ENCODE results near the gene OSBPL9.

Gene OSBPL9

GRCh38 chr1:51744506-51745303, 127.8 kb downstream of the OSBPL9 start:
- no peak for DNase-seq

- DNase-seq: no peak
Measured at GRCh38 chr1:51745304-51745570, 128.3 kb downstream of the OSBPL9 start.

- no peak for DNase-seq
Measured at GRCh38 chr1:51749151-51749550, 132.3 kb downstream of the OSBPL9 start.

- no peak for DNase-seq
Measured at GRCh38 chr1:51750218-51750617, 133.3 kb downstream of the OSBPL9 start.

DNA sequence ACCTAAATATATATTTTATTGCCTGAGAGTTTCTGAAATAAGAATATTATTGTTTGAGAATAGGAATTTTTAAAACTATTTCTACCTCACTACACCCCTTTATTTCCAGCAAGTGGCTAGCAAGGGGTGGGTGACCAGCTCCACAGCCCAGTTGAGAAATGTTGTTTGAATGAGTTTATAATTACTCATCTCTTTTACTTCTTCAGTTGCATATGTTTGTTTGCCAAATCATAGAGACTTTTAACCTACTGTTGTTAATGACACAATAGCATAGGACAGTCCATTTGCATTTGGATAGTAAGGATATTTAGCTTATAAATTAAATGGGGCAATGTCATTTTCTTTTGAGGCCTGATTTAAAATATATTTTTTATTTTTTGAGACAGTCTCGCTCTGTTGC, 133.8 kb downstream of the OSBPL9 start:
- DNase-seq: no peak

- no peak for DNase-seq
Measured at GRCh38 chr1:51752073-51752948, 135.4 kb downstream of the OSBPL9 start.

DNA sequence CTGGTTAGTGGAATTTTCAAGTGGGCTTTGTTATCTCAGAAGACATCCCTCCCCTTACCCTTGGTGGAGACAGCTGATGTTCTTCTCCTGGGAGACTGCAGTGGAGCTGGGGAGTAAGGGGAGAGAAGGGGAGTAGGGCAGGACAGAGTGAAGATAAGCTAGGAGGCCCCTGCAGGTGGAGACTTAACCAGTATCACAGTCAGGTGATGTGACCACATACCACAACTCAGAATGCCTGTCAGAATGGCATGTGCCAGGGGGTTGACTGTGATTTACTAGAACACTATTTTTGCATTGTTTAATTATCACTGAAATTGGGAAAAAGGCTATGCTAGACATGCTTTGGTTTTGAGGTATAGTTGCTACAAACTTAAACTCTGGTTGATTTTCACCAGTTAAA, 137.1 kb downstream of the OSBPL9 start:
- DNase-seq: no peak

DNA sequence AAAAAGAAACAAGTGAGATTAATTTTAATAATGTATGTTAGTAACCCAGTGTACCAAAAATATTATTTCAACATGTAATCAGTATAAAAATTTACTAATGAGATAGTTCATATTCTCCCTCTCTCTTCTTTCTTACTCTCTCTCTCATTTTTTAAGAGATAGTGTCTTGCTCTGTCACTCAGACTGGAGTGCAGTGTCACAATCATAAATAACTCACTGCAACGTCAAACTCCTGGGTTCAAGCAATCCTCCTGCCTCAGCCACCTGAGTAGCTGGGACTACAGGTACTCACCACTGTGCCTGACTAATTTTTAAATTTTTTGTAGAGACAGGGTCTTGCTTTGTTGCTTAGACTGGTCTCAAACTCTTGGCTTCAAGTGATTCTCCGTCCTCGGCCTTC, 137.8 kb downstream of the OSBPL9 start:
- no peak for DNase-seq

DNA sequence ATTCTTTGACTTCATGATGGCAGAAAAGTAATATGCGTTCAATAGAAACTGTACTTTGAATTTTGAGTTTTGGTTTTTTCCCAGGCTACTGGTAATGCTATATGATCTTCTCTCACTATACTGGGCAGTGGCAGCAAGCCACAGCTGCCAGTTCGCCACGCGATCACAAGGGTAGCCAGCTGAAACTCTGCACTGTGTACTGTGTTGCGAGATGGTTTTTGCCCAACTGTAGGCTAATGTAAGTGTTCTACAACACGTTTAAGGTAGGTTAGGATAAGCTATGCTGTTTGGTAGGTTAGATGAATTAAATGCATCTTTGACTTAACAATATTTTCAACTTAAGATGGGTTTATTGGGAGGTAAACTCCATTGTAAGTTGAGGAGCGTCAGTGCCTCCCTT, 138.5 kb downstream of the OSBPL9 start:
- DNase-seq: no peak

DNA sequence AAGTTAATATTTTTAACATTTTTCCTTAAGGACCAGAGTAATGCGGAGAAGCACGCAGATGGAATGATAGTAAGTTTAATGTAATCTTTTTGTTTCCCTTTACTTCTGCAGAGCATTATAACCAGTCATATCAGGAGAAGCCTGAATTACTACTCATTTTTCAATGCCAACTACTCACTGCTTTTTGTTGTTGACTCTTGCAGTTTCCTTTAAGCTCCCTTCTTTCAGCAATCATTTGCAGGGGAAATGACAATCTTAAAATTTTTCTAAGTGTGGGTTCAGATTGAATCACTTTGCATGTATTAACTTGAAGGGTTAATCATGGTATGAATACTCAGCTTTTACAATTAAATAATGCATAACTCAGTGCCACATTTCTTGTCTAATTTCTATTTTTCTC, 139.4 kb downstream of the OSBPL9 start:
- DNase-seq: no peak

DNA sequence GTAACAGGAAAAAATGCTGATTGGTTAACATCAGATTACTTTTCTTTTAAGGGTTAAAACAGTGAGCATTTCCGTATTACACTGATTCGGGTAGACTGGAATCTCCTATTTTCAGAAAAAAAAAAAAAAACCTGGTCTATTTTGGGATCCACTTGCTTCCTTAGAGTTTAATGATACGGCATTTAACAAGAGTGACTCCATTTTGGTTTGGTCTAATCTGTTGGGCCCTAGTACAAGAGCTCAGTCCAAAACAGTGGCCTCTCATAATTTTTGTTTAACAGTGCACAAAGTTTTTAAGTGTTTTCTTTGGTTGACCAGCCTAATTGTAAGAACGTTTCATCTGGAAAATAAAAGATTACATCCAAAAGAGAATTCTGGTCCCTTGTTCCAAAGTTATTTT, 141.4 kb downstream of the OSBPL9 start:
- no peak for DNase-seq

- no peak for DNase-seq
Measured at GRCh38 chr1:51760872-51761271, 144.0 kb downstream of the OSBPL9 start.

- no peak for DNase-seq
Measured at GRCh38 chr1:51761351-51761750, 144.5 kb downstream of the OSBPL9 start.

DNA sequence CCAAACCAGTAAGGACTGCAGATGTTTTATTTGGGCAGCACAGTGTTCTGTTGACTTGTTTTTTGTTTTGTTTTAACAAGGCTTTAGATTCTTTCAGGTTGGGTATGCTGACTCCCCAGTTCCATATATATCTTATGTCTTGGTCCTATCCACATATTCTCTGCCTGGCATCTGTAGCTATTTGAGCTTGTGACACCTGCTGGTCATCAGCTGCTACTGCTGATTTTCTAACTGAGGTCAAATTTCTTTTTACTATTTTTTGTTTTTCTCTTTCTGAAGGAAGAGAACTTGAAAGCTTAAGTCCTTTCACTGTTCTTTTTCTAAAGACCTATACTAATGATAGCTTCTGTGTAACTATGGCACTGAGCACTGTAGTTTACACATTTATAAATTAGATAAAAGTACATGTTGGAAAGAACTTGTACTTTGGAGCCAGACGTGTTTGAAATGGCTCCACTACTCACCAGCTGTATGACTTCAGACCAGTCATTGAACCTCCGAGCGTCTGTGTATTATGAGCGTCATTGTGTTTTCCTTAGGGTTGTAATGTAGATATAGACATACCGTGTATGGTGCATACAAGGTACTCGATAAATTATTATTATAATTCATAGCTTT, 152.2 kb downstream of the OSBPL9 start:
- no peak for DNase-seq

DNA sequence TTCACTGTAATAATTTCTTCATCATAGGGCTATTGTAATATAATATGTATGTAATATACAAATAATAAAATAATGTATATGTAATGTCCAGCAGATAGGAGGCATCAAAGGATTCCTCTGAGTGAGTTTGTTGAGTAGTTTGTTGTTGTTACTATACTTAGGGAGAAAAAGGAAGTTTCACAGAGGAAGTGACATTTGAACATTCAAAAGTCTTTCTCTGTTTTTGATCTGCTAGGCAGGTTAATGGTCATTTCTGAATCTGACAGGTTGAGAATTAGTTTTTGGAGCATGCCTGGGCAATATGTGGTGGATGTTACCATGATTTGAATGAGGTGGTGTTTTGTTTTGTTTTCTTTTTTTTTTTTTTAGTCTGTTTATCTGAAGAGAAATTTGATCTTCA, 159.5 kb downstream of the OSBPL9 start:
- no peak for DNase-seq

GRCh38 chr1:51780927-51781326, 164.0 kb downstream of the OSBPL9 start:
- no peak for DNase-seq

DNA sequence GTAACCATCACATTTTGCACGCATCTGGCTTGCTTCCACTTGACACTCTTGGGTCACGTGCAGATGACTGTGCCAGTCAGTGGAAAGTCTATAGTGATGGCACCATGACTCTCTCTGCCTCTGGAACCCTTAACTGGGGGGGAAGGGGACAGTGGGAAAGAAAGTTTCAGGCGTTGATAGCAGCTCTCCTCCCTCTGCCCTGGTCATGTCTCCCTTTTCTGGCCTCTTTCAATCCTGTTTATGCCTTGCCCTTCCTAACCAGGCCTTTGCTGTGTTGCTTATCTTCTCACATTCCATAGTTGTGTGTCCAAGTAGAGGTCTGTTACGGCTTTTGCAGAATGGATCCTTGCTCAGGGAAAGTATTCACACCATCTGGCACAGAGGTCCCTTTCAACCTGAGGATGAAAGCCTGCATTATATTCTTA, 168.1 kb downstream of the OSBPL9 start:
- DNase-seq: peak; percentile 67

GRCh38 chr1:51788938-51789337, 172.0 kb downstream of the OSBPL9 start:
- no peak for DNase-seq

DNA sequence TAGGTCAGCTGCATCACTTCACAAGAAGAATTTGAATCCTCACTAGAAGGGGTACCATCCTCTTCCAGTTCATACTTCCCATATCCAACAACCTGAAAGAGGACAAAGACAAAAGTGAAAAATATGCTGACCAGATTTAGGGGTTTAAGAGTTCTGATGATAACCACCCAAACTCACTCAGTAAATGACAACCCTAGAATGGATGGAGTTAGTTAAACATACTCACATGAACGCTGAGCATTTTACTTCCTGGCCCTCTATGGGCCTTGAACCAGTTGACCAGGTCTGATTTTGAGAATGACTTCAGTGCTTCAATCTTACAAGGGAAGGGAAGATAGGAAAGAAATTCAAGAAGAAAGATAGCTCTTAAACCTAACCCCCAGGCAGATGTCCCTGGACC, 172.4 kb downstream of the OSBPL9 start:
- no peak for DNase-seq

DNA sequence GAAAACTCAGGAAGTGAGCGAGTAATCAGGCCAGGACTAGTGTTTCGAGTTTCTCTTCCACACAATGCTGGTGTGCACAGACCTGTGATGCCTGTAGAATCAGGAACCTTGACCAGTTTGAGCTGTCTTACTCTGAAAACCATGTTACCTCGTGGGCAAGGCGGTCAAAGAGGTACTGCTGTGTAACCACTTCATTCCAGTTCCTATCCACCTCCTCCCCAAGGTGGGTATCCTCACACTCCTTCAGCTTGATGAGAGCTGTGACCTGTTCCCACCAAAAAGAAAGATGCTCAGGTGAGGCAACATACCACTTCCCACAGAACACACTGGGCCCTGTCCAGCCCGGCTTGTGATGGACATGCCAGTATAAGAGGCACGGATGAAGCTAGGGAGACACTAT, 173.5 kb downstream of the OSBPL9 start:
- DNase-seq: no peak

DNA sequence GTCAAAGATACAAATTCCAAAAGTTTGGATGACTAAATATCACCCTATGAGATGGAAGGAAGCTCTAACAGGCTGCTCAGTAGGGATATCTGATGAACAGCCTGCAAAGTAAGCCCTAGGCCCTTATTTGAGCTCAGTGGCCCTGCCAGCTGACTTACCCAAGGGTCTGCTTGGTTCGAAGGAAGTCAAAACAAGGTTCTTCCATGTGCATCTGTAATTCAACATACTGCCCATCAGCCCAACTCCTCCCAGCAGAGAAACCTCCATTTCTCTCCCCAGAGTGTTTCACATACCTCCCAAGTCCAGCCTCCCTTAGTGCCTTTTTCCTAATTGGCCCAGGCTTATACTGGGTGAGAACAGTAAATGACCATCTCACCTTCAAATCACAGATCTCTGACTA, 175.0 kb downstream of the OSBPL9 start:
- no peak for DNase-seq

DNA sequence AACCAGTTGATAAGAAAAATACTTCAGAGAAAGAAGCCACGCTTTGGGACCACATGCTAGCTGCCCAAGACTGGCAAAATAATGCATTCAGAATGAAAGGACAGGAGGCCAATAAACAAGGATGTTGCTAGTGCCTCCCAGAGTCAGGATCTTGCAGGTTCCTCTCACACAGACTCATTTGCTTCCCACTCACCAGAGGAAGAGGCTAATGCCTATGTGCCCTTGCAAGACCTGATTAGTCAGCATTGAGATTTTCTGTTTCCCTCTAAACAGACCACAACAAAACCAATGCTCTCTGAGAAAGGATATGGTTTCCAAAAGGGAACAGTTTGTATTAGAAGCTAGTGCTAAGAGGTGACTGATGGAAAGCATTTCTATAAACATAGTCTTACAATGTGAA, 176.0 kb downstream of the OSBPL9 start:
- DNase-seq: peak; percentile 57

DNA sequence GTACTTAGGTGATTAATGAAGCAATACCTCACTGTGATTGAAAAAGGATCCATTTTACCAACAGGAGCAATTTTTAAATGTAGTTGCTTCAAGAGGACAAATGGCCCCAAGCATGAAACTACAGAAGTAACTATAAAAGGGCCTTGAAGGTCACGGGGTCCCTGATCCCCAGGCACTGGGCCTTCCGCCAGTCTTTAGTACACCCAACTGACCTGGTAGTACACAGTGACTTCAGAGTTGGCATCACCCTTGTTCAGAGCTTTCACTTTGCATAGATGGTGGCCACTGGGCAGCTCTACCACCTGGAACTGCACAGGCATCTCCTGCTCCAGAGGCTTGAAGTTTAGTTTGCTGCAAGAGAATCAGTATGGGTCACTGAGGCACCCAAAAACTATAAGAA, 177.4 kb downstream of the OSBPL9 start:
- no peak for DNase-seq

- DNase-seq: no peak
Measured at GRCh38 chr1:51794868-51795267, 178.0 kb downstream of the OSBPL9 start.

Data from islet precursor cell (in vitro differentiated cells).